ENCODE results near the gene CELF2.

DNA sequence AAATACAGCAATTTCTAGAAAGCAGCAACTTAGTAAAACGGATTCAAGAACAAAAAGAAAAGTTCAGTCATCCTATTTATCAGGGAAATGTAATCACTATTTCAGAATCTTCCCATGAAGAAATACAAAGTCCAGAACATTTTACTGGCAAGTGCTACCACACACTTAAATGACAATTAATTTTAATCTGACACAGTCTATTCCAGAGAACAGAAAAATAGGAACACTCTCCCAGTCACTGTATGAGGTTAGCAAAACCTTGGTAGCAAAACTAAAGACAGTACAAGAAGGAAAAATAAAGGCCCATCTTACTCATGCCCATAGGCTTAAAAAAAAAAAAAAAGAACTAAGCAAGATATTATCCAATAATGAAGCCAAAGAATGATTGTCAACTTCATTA, 295.8 kb downstream of the CELF2 start:
- TF ChIP-seq, protein P1, sequence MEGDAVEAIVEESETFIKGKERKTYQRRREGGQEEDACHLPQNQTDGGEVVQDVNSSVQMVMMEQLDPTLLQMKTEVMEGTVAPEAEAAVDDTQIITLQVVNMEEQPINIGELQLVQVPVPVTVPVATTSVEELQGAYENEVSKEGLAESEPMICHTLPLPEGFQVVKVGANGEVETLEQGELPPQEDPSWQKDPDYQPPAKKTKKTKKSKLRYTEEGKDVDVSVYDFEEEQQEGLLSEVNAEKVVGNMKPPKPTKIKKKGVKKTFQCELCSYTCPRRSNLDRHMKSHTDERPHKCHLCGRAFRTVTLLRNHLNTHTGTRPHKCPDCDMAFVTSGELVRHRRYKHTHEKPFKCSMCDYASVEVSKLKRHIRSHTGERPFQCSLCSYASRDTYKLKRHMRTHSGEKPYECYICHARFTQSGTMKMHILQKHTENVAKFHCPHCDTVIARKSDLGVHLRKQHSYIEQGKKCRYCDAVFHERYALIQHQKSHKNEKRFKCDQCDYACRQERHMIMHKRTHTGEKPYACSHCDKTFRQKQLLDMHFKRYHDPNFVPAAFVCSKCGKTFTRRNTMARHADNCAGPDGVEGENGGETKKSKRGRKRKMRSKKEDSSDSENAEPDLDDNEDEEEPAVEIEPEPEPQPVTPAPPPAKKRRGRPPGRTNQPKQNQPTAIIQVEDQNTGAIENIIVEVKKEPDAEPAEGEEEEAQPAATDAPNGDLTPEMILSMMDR (IDR thresholded peaks at IDR 0.05) = no peak
- TF ChIP-seq POLR2A (IDR thresholded peaks at IDR 0.05) = no peak

All from body of pancreas (tissue), 4 donors.